KMS-11 (cell line): Measurements from ENCODE around the gene NLGN1.

Experiments
- H2AFZ ChIP-seq: fragments of 200-600 bp; sonication (generic); 2 replicates; pipeline ENCODE4 v1.6.1; 2016; ENCODE audit warnings: antibody characterized with exemption, mixed run types, low read depth
- H3K27ac ChIP-seq: fragments of 200-600 bp; sonication (generic); 2 replicates; pipeline ENCODE4 v1.6.1; 2016; ENCODE audit warnings: mild to moderate bottlenecking, mixed run types
- H3K27me3 ChIP-seq: fragments of 200-600 bp; sonication (generic); 2 replicates; pipeline ENCODE4 v1.6.1; 2017; ENCODE audit warnings: mild to moderate bottlenecking, low read depth, mixed run types, moderate library complexity; ENCODE audit not compliant: insufficient read depth
- H3K36me3 ChIP-seq: fragments of 200-600 bp; sonication (generic); 2 replicates; pipeline ENCODE4 v1.6.1; 2017; ENCODE audit warnings: mild to moderate bottlenecking, mixed run types; ENCODE audit not compliant: insufficient read depth
- H3K4me1 ChIP-seq: fragments of 200-600 bp; sonication (generic); 2 replicates; pipeline ENCODE4 v1.6.1; 2016; ENCODE audit warnings: mild to moderate bottlenecking, low read depth, mixed run types; ENCODE audit not compliant: poor library complexity, severe bottlenecking
- H3K4me2 ChIP-seq: fragments of 200-600 bp; sonication (generic); 2 replicates; pipeline ENCODE4 v1.7.0; 2016; ENCODE audit warnings: mild to moderate bottlenecking, mixed run types
- H3K4me3 ChIP-seq: fragments of 200-600 bp; sonication (generic); IDR thresholded peaks from 2 replicates; pipeline ENCODE4 v1.6.1; 2017; ENCODE audit warnings: low read depth, low read length, mixed read lengths; ENCODE audit not compliant: insufficient read depth
- H3K79me2 ChIP-seq: fragments of 200-600 bp; sonication (generic); 2 replicates; pipeline ENCODE4 v1.6.1; 2016; ENCODE audit warnings: low read depth, mixed run types; ENCODE audit not compliant: insufficient read depth
- H3K9ac ChIP-seq: fragments of 200-600 bp; sonication (generic); 2 replicates; pipeline ENCODE4 v1.6.1; 2016; ENCODE audit warnings: mild to moderate bottlenecking, mixed run types
- H4K20me1 ChIP-seq: fragments of 200-600 bp; sonication (generic); 2 replicates; pipeline ENCODE4 v1.6.1; 2016; ENCODE audit warnings: mild to moderate bottlenecking, mixed run types; ENCODE audit not compliant: insufficient read depth
- TF ChIP-seq, protein P1 (sequence below): fragments of 200-600 bp; sonication (generic); conservative IDR thresholded peaks from 2 replicates; pipeline ENCODE4 v1.6.1; 2017; ENCODE audit warnings: low read depth, mild to moderate bottlenecking, antibody characterized with exemption, low read length, moderate library complexity, mixed read lengths

The NLGN1 gene

DNA sequence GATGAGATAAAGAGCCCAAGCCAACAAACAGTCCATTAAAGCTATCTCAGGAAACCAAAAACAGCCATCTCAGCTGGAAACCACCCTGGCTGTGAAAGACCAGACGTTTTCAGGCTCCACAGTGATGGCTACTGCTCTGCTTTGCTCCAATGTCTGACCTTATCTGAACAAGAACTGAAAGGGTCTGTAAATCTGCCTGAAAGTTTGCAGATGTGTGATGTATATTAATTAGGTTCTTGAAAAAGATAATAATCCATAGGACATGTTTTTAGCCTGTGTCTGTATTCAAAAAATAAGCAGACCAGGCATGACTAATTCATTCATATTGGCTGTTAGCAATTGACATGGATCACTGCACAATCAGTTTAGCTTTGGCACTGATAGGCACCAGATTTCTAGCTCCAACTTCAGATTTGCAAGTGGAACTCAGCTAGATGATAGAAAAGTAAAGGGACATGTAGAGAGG lies 850.2 kb downstream of the NLGN1 start:
- H3K79me2 ChIP-seq = no peaks in the 10 kb centered on the region
- H3K4me2 ChIP-seq = no peak overlapping the region
- no peaks in the 10 kb centered on the region for H3K36me3 ChIP-seq
- no peaks in the 10 kb centered on the region for H3K27me3 ChIP-seq
- no peaks in the 10 kb centered on the region for H4K20me1 ChIP-seq
- no peak overlapping the region for H3K4me3 ChIP-seq
- no peaks in the 10 kb centered on the region for H3K4me1 ChIP-seq
- H3K9ac ChIP-seq = no peak overlapping the region
- no peak overlapping the region for H2AFZ ChIP-seq
- TF ChIP-seq, protein P1, sequence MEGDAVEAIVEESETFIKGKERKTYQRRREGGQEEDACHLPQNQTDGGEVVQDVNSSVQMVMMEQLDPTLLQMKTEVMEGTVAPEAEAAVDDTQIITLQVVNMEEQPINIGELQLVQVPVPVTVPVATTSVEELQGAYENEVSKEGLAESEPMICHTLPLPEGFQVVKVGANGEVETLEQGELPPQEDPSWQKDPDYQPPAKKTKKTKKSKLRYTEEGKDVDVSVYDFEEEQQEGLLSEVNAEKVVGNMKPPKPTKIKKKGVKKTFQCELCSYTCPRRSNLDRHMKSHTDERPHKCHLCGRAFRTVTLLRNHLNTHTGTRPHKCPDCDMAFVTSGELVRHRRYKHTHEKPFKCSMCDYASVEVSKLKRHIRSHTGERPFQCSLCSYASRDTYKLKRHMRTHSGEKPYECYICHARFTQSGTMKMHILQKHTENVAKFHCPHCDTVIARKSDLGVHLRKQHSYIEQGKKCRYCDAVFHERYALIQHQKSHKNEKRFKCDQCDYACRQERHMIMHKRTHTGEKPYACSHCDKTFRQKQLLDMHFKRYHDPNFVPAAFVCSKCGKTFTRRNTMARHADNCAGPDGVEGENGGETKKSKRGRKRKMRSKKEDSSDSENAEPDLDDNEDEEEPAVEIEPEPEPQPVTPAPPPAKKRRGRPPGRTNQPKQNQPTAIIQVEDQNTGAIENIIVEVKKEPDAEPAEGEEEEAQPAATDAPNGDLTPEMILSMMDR = no peak
- no peak overlapping the region for H3K27ac ChIP-seq

DNA sequence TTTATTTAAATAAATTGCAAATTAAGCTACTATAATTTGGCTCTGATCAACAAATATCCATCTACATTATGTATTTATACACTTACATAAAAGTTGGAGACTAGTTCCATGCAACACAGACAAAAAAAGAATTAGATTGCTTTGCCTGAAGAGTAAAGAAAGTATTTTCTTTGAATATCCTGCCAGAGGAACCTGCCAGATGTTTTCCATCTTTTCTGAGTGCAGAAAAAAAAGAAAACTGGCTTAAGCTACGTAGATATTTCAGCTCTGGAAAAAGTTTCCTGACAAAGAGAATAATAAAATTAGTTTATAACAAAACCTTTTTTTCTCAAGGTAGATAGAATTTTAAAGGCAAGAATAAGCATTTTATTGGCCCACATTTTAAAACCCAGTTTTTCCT lies 854.1 kb downstream of the NLGN1 start:
- no peaks in the 10 kb centered on the region for H4K20me1 ChIP-seq
- H3K9ac ChIP-seq = no peak overlapping the region
- no peaks in the 10 kb centered on the region for H3K4me1 ChIP-seq
- H3K27ac ChIP-seq = no peak overlapping the region
- H3K79me2 ChIP-seq = no peaks in the 10 kb centered on the region
- H3K27me3 ChIP-seq = no peaks in the 10 kb centered on the region
- H2AFZ ChIP-seq = no peak overlapping the region
- H3K36me3 ChIP-seq = no peaks in the 10 kb centered on the region
- no peak overlapping the region for H3K4me2 ChIP-seq
- TF ChIP-seq, protein P1 = no peak
- no peak overlapping the region for H3K4me3 ChIP-seq

GRCh38 chr3:174253196-174253823 lies 855.8 kb downstream of the NLGN1 start:
- Histone ChIP-seq H3K9ac (no peak overlapping the region), H3K36me3 (no peaks in the 10 kb centered on the region), H3K27ac (no peak overlapping the region), H3K4me3 (no peak overlapping the region), H2AFZ (no peak overlapping the region), H3K4me1 (no peaks in the 10 kb centered on the region), H3K4me2 (no peak overlapping the region), H4K20me1 (no peaks in the 10 kb centered on the region), H3K27me3 (no peaks in the 10 kb centered on the region), H3K79me2 (no peaks in the 10 kb centered on the region)
- TF ChIP-seq, protein P1 = no peak

DNA sequence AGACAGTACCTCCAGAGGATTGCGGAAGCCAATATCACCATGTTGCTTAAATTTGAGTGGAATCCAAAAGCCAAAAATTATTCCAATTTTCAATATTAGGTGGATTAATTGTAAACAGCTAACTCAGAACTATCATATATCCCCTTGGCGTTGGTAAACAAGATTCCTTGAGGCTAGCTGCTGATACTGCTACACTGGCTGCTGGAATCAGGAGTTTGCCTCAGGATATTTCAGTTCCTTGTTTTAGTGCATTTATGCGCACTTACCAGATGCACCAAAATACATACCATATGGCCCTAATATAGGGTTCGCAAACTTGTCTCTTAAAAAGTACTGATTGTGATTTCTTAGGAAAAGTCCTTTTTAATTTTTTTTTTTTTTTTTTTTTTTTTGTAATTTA lies 856.4 kb downstream of the NLGN1 start:
- Histone ChIP-seq H3K4me3 (no peak overlapping the region), H3K36me3 (no peaks in the 10 kb centered on the region), H3K79me2 (no peaks in the 10 kb centered on the region), H3K4me1 (no peaks in the 10 kb centered on the region), H3K27me3 (no peaks in the 10 kb centered on the region), H2AFZ (no peak overlapping the region), H3K9ac (no peak overlapping the region), H3K27ac (no peak overlapping the region), H3K4me2 (no peak overlapping the region), H4K20me1 (no peaks in the 10 kb centered on the region)
- TF ChIP-seq, protein P1 = no peak
